CD4-positive, CD25-positive, alpha-beta regulatory T cell (primary cell): ENCODE results near the gene BRD3. TPM values are rescaled to one million over a fixed set of nuclear protein-coding genes. Genes with fewer than 3 reads are reported as not detected.
"Not testable (repeated sequence)": the region's sequence is repeated elsewhere in the genome, so short reads cannot be mapped to it uniquely, and the experiment has no call there.

ENCODE experiments used
- ATAC-seq, 2 donors: fragments of 150-1000 bp; cut with Tn5 transposase; one replicate each; pipeline ENCODE4 v1.10.0; 2021; ENCODE audit warnings: low read depth in 2 of 2, moderate number of reproducible peaks in 2 of 2, moderate library complexity in 1 of 2
- DNase-seq, 3 donors: peaks; one replicate each; pipeline versions ENCODE4 v3.0.0 to v3.0.0-alpha.2; 2012 to 2022; ENCODE audit warnings: mixed read lengths in 1 of 3
- H3K27ac ChIP-seq: one replicate; pipeline ENCODE4 v1.7.0; 2013; ENCODE audit warnings: mild to moderate bottlenecking, low read length; ENCODE audit not compliant: insufficient read depth, poor library complexity, severe bottlenecking
- H3K27me3 ChIP-seq: one replicate; pipeline ENCODE4 v1.7.0; 2013; ENCODE audit warnings: low read length; ENCODE audit not compliant: control insufficient read depth, insufficient read depth
- H3K36me3 ChIP-seq: one replicate; pipeline ENCODE4 v1.7.0; 2013; ENCODE audit warnings: mild to moderate bottlenecking, low read length, moderate library complexity; ENCODE audit not compliant: control insufficient read depth, insufficient read depth
- H3K4me1 ChIP-seq: 2 replicates; pipeline ENCODE4 v1.7.0; 2013; ENCODE audit warnings: mild to moderate bottlenecking, low read length; ENCODE audit not compliant: insufficient read depth, control insufficient read depth, poor library complexity, severe bottlenecking
- H3K4me3 ChIP-seq: one replicate; pipeline ENCODE4 v1.7.0; 2013; ENCODE audit warnings: low read depth, mild to moderate bottlenecking, low read length, moderate library complexity
- H3K9me3 ChIP-seq, 2 experiments: 1 replicate in 1 of 2; 2 replicates in 1 of 2; pipeline ENCODE4 v1.7.0; 2013; ENCODE audit warnings: low read length in 2 of 2, mild to moderate bottlenecking in 1 of 2, moderate library complexity in 1 of 2; ENCODE audit not compliant: control insufficient read depth in 2 of 2
- H3K27ac Mint-ChIP-seq, 3 donors: one replicate each; pipeline ENCODE4 v1.8.0; 2020 to 2022; ENCODE audit warnings: mild to moderate bottlenecking in 3 of 3, mixed read lengths in 3 of 3, moderate library complexity in 2 of 3
- H3K27me3 Mint-ChIP-seq: one replicate; pipeline ENCODE4 v1.8.0; 2022; ENCODE audit warnings: mild to moderate bottlenecking, mixed read lengths
- H3K36me3 Mint-ChIP-seq: one replicate; pipeline ENCODE4 v1.8.0; 2020; ENCODE audit warnings: mixed read lengths
- H3K4me1 Mint-ChIP-seq, 4 donors: one replicate each; pipeline ENCODE4 v1.8.0; 2020 to 2022; ENCODE audit warnings: mixed read lengths in 4 of 4, mild to moderate bottlenecking in 1 of 4
- H3K4me3 Mint-ChIP-seq, 4 donors: one replicate each; pipeline ENCODE4 v1.8.0; 2020 to 2022; ENCODE audit warnings: mild to moderate bottlenecking in 4 of 4, mixed read lengths in 4 of 4, moderate library complexity in 3 of 4
- H3K9me3 Mint-ChIP-seq, 7 donors: one replicate each; pipeline ENCODE4 v1.8.0; 2020 to 2022; ENCODE audit warnings: mixed read lengths in 7 of 7, mild to moderate bottlenecking in 3 of 7, moderate library complexity in 2 of 7
- polyA plus RNA-seq, 4 donors: library from polyadenylated mRNA; unstranded; fragments of 300-500 nt; fragmentation: Illumina TruSeq; gene quantifications; one replicate each; pipeline ENCODE4 v1.2.3, GENCODE V29; 2021
- total RNA-seq: library from RNA; stranded (reverse); gene quantifications from one replicate; pipeline ENCODE4 v1.2.3, GENCODE V29; 2022

The BRD3 gene
- total and polyA plus RNA-seq, 5 donors from 2014 or later: 10.4 to 39.3 (median 13.1) TPM

DNA sequence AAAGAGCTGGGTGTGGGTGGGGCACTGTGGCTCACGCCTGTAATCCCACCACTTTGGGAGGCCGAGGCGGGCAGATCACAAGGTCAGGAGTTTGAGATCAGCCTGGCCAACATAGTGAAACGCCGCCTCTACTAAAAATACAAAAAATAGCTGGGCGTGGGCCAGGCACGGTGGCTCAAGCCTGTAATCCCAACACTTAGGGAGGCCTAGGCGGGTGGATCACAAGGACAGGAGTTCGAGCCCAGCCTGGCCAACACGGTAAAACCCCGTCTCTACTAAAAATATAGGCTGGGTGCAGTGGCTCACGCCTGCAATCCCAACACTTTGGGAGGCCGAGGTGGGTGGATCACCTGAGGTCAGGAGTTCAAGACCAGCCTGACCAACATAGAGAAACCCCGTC is 79.1 kb downstream of the BRD3 start:
- peaks cover 19% of the 10 kb centered on the region for H3K4me1 ChIP-seq
- H3K27me3 ChIP-seq, DNase-seq, H3K4me1 Mint-ChIP-seq, H3K27ac ChIP-seq, H3K36me3 Mint-ChIP-seq, H3K4me3 ChIP-seq, H3K27ac Mint-ChIP-seq, H3K9me3 ChIP-seq, H3K9me3 Mint-ChIP-seq, H3K36me3 ChIP-seq, ATAC-seq: not testable (repeated sequence)
- peaks cover 17% of the 10 kb centered on the region for H3K27me3 Mint-ChIP-seq
- H3K4me3 Mint-ChIP-seq: peak overlapping the region in 1 of 4 donors; percentile 54

DNA sequence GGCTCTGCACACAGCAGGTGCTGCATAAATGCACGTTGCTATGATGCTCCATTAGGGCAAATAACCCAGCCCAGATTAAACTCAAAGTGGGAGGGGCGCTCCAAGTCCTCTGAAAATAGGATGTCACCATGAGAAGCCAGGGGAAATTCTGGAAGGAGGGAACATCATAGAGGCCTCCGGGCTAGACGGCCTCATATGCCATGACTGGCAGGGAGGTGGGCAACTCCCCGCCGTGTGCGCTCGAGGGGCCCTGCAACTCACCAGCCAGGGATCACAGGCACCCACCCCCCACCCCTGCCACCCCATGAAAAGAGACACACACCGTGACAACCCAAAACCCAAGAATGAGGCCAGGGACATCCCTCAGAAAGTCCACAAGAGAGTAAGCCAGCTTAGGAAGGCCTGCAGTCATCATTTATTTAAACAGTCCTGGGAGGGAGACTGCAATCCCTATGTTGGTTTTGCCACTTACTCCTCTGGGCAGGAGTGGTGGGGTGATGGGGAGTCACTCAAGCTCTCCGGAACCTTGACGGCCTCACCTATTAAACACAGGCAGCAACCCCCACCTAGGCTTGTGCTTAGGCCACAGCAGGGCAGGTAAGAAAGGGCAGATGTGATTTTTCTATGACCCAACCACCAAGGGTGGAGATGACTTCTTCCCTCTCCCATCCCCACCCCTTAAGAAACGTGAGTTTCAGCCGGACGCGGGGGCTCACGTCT is 79.7 kb downstream of the BRD3 start:
- Histone ChIP-seq H3K4me3 (no peak overlapping the region), H3K27me3 (no peaks in the 10 kb centered on the region), H3K9me3 (no peaks in the 10 kb centered on the region), H3K36me3 (no peaks in the 10 kb centered on the region), H3K4me1 (peaks cover 14% of the 10 kb centered on the region), H3K27ac (no peak overlapping the region)
- ATAC-seq (no peak), DNase-seq (no peak)
- H3K4me3 Mint-ChIP-seq: peak overlapping the region; percentile 25 to 71 (median 45)
- H3K27me3 Mint-ChIP-seq: peaks cover 17% of the 10 kb centered on the region
- H3K36me3 Mint-ChIP-seq: no peaks in the 10 kb centered on the region
- H3K4me1 Mint-ChIP-seq: peaks cover 0 to 2% (median 0%) of the 10 kb centered on the region in 4 donors
- H3K9me3 Mint-ChIP-seq: no peaks in the 10 kb centered on the region
- H3K27ac Mint-ChIP-seq: no peak overlapping the region

DNA sequence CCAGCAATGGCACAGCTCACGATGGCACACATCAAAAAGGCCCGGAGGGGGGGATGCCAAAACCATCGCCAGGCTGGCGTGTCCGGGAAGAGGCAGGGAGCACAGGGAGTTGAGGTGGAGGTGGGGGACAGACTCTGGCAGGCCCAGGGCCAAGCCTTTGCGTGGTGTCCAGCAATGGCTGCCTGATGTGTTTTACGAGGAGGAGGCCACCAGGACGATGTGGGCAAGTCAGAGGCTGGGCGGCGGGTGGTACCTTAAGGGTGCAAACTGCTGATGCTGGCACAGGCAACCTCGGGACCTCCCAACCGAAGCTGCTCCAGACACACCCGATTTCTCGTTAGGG is 80.4 kb downstream of the BRD3 start:
- H3K27me3 Mint-ChIP-seq: peaks cover 17% of the 10 kb centered on the region
- H3K27ac Mint-ChIP-seq: no peak overlapping the region
- Histone ChIP-seq H3K36me3 (no peaks in the 10 kb centered on the region), H3K9me3 (no peaks in the 10 kb centered on the region), H3K27me3 (no peaks in the 10 kb centered on the region), H3K27ac (no peak overlapping the region), H3K4me3 (no peak overlapping the region), H3K4me1 (peaks cover 11% of the 10 kb centered on the region)
- no peaks in the 10 kb centered on the region for H3K36me3 Mint-ChIP-seq
- no peak for DNase-seq
- no peak for ATAC-seq
- H3K4me3 Mint-ChIP-seq: no peak overlapping the region
- H3K9me3 Mint-ChIP-seq: no peaks in the 10 kb centered on the region
- peaks cover 0 to 2% (median 0%) of the 10 kb centered on the region in 4 donors for H3K4me1 Mint-ChIP-seq

DNA sequence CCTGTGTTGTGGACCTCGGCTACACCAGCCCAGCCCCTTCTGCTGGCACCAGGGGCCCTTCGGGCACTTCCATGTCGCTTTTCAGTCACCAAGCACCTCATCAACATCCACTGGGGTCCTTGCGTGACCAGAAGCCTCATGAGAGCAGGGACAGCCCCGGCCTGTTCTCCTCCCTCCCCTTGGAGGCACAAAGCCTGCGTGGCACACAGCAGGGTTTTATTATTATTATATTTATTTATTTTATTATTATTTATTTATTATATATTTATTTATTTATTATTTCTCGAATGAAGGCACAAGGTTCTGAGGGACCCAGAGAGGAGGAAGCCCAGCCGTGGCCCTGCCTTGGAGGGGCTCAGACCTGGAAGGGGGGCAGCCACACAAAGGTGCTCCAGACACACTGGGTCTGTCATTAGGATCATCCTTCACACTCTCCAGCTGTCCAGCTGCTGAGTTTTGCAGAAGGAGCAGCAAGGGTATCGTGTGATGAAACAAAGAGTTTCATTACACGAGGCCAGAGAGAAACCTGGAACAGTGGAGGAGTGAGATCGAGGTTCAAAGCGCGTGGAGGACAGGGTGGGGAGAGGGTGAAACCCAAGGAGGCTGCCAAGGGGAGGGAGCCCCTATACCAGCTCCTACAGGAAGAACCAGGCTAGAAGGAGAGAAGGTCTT is 80.9 kb downstream of the BRD3 start:
- no peaks in the 10 kb centered on the region for H3K27me3 ChIP-seq
- Mint-ChIP-seq H3K36me3 (no peaks in the 10 kb centered on the region), H3K27me3 (peaks cover 17% of the 10 kb centered on the region), H3K4me1 (peaks cover 0 to 2% (median 0%) of the 10 kb centered on the region in 4 donors), H3K27ac (no peak overlapping the region), H3K9me3 (no peaks in the 10 kb centered on the region), H3K4me3 (no peak overlapping the region)
- H3K4me3 ChIP-seq: no peak overlapping the region
- ATAC-seq (no peak), DNase-seq (no peak)
- H3K9me3 ChIP-seq: no peaks in the 10 kb centered on the region
- no peak overlapping the region for H3K27ac ChIP-seq
- no peaks in the 10 kb centered on the region for H3K36me3 ChIP-seq
- H3K4me1 ChIP-seq: peaks cover 10% of the 10 kb centered on the region

- H3K27ac ChIP-seq: no peak overlapping the region
- no peaks in the 10 kb centered on the region for H3K36me3 Mint-ChIP-seq
- peaks cover 17% of the 10 kb centered on the region for H3K27me3 Mint-ChIP-seq
- H3K27me3 ChIP-seq: no peaks in the 10 kb centered on the region
- ATAC-seq: no peak
- peaks cover 0 to 2% (median 0%) of the 10 kb centered on the region in 4 donors for H3K4me1 Mint-ChIP-seq
- H3K9me3 ChIP-seq: no peaks in the 10 kb centered on the region
- no peaks in the 10 kb centered on the region for H3K9me3 Mint-ChIP-seq
- no peak for DNase-seq
- H3K4me1 ChIP-seq: peaks cover 2% of the 10 kb centered on the region
- no peak overlapping the region for H3K4me3 ChIP-seq
- H3K4me3 Mint-ChIP-seq: peak overlapping the region in 1 of 4 donors; percentile 2
- no peaks in the 10 kb centered on the region for H3K36me3 ChIP-seq
- H3K27ac Mint-ChIP-seq: no peak overlapping the region
These were observed 81.8 kb downstream of the BRD3 start for GRCh38 chr9:133986061-133986460.

DNA sequence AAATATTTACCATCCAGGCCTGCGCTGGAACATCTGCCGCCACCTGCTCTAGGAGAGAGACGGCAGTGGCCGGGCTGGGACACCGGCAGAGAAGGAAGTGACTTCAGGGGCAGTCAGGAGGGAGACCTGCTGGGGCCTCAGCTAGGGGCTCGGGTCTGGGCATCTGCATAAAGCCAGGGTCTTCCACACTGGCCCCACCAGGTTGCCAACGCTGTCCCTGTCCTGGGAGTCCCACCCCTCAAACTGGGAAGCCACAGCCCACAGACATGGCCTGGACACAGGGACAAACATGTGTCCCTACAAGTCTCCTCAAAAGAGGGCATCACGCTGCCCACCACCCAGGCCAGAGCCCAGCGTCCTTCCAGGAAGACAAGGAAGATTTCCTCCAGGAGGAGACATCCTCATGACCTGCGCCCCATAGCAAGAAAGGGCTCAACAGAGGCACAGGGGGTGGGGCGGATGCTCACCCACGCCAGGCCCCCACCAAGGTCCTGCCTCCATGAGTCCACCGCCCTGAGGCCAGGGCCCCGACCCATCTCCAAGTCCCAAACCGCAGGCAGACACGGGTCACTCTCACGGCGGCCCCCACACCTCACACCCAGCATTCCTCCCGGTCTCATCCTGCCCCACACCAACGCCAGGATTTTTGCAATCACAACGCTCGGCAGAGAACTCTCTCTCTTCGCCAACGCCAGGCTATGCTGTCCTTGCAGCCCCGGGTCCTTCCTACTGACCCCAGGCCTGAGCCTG is 84.7 kb downstream of the BRD3 start:
- H3K9me3 Mint-ChIP-seq: no peaks in the 10 kb centered on the region
- H3K4me3 ChIP-seq: no peak overlapping the region
- peaks cover 4% of the 10 kb centered on the region for H3K27me3 Mint-ChIP-seq
- ATAC-seq (no peak), DNase-seq (no peak)
- no peaks in the 10 kb centered on the region for H3K27me3 ChIP-seq
- no peaks in the 10 kb centered on the region for H3K9me3 ChIP-seq
- H3K36me3 ChIP-seq: no peaks in the 10 kb centered on the region
- no peaks in the 10 kb centered on the region for H3K4me1 Mint-ChIP-seq
- no peak overlapping the region for H3K27ac Mint-ChIP-seq
- H3K27ac ChIP-seq: no peak overlapping the region
- H3K4me3 Mint-ChIP-seq: no peak overlapping the region
- no peaks in the 10 kb centered on the region for H3K36me3 Mint-ChIP-seq
- H3K4me1 ChIP-seq: no peaks in the 10 kb centered on the region

- no peaks in the 10 kb centered on the region for H3K27me3 ChIP-seq
- H3K27ac ChIP-seq: no peak overlapping the region
- H3K27ac Mint-ChIP-seq: no peak overlapping the region
- no peaks in the 10 kb centered on the region for H3K4me1 Mint-ChIP-seq
- H3K4me3 Mint-ChIP-seq: no peak overlapping the region
- peaks cover 4% of the 10 kb centered on the region for H3K27me3 Mint-ChIP-seq
- ATAC-seq (no peak), DNase-seq (no peak)
- no peaks in the 10 kb centered on the region for H3K36me3 Mint-ChIP-seq
- no peaks in the 10 kb centered on the region for H3K4me1 ChIP-seq
- no peaks in the 10 kb centered on the region for H3K36me3 ChIP-seq
- H3K9me3 ChIP-seq: no peaks in the 10 kb centered on the region
- no peaks in the 10 kb centered on the region for H3K9me3 Mint-ChIP-seq
- H3K4me3 ChIP-seq: no peak overlapping the region
These were observed 85.7 kb downstream of the BRD3 start for GRCh38 chr9:133981958-133982681.
